ENCODE measurements around the gene MANBA.

Gene MANBA

DNA sequence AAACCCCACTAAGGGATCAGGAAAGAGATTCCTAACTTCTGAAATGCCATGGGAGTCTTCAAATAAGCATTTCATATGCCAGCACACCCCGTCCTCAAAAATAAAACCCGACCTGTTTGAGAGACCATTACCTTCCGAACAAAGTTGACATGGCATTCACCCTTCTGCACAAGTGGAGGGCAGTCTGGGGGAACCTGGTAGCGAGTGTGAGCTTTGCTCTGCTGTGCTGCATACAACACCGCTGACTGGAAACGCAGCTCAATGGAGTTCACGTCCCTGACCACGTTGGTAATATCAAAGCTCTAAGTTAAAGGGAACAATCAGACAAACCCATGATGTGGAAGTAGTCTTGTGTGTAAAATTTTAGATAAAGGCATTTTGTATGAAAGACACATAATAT, 38.0 kb downstream of the MANBA start:
- TF ChIP-seq EGR1 (IDR thresholded peaks at IDR 0.05) (no peak), TAF1 (IDR thresholded peaks at IDR 0.05; ENCODE audit: low read depth) (no peak), TEAD4 (IDR thresholded peaks at IDR 0.05) (no peak), TCF12 (IDR thresholded peaks at IDR 0.05; ENCODE audit: low read depth) (no peak), CREB1 (IDR thresholded peaks at IDR 0.05; ENCODE audit: low read depth) (no peak), NFIC (IDR thresholded peaks at IDR 0.05) (no peak), RAD21 (IDR thresholded peaks at IDR 0.05; ENCODE audit: low read depth) (no peak), ZBTB7A (IDR thresholded peaks at IDR 0.05; ENCODE audit: low read depth) (no peak), CEBPB (IDR thresholded peaks at IDR 0.05) (no peak)
- TF ChIP-seq, protein P1, sequence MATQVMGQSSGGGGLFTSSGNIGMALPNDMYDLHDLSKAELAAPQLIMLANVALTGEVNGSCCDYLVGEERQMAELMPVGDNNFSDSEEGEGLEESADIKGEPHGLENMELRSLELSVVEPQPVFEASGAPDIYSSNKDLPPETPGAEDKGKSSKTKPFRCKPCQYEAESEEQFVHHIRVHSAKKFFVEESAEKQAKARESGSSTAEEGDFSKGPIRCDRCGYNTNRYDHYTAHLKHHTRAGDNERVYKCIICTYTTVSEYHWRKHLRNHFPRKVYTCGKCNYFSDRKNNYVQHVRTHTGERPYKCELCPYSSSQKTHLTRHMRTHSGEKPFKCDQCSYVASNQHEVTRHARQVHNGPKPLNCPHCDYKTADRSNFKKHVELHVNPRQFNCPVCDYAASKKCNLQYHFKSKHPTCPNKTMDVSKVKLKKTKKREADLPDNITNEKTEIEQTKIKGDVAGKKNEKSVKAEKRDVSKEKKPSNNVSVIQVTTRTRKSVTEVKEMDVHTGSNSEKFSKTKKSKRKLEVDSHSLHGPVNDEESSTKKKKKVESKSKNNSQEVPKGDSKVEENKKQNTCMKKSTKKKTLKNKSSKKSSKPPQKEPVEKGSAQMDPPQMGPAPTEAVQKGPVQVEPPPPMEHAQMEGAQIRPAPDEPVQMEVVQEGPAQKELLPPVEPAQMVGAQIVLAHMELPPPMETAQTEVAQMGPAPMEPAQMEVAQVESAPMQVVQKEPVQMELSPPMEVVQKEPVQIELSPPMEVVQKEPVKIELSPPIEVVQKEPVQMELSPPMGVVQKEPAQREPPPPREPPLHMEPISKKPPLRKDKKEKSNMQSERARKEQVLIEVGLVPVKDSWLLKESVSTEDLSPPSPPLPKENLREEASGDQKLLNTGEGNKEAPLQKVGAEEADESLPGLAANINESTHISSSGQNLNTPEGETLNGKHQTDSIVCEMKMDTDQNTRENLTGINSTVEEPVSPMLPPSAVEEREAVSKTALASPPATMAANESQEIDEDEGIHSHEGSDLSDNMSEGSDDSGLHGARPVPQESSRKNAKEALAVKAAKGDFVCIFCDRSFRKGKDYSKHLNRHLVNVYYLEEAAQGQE (IDR thresholded peaks at IDR 0.05; ENCODE audit: low read depth), result no peak
- TF ChIP-seq, protein P2, sequence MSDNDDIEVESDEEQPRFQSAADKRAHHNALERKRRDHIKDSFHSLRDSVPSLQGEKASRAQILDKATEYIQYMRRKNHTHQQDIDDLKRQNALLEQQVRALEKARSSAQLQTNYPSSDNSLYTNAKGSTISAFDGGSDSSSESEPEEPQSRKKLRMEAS (IDR thresholded peaks at IDR 0.05), result no peak

DNA sequence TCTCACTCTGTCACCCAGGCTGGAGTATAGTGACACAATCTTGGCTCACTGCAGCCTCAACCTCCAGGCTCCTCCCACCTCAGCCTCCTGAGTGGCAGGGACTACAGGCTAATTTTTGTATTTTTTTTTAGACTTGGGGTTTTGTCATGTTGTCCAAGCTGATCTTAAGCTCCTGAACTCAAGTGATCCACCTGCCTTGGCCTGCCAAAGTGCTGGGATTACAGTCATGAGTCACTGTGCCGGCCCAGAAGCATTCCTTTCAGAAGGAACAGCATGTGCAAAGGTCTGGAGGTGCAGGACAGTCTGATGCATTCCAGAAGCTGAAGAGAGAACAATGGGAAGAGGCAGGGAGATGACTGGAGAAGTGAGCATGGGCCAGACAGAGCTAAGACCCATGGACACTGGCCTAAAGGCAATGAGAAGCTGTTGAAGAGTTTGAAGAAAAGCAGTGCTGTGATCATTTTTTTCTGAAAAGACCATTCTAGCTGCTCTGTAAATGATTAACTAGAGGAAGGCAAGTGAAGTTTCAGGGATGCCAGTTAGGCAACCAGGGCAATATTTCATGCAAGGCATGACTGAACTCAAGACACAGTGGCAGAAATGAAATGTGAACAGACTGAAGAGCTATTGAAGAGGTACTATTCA, 43.2 kb downstream of the MANBA start:
- TF ChIP-seq, protein P3, sequence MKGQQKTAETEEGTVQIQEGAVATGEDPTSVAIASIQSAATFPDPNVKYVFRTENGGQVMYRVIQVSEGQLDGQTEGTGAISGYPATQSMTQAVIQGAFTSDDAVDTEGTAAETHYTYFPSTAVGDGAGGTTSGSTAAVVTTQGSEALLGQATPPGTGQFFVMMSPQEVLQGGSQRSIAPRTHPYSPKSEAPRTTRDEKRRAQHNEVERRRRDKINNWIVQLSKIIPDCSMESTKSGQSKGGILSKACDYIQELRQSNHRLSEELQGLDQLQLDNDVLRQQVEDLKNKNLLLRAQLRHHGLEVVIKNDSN (IDR thresholded peaks at IDR 0.05), result no peak
- TF ChIP-seq EGR1 (IDR thresholded peaks at IDR 0.05) (no peak), YY1 (IDR thresholded peaks at IDR 0.05; ENCODE audit: low read depth) (no peak)
- TF ChIP-seq, protein P2 (IDR thresholded peaks at IDR 0.05), result no peak

DNA sequence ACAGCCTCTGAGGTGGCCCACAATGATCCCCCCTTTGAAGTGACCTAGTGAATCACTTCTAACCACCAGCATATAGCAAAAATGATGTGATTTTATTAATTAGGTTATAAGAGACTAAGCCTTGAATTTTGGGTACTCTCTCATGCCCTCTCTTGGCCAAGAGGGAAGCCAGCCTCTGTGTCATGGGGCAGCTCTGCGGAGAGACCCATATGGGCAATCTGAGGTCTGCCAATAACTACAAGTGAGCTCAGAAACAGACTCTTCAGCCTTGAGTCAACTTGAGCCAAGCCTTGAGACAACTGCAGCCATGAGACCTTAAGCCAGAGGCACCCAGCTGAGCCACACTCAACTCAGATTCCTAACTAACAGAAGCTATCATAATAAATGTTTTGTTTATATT, 45.7 kb downstream of the MANBA start:
- TF ChIP-seq YY1 (IDR thresholded peaks at IDR 0.05; ENCODE audit: low read depth) (no peak), TAF1 (IDR thresholded peaks at IDR 0.05; ENCODE audit: low read depth) (no peak)
- TF ChIP-seq, protein P1 (IDR thresholded peaks at IDR 0.05; ENCODE audit: low read depth), result no peak

DNA sequence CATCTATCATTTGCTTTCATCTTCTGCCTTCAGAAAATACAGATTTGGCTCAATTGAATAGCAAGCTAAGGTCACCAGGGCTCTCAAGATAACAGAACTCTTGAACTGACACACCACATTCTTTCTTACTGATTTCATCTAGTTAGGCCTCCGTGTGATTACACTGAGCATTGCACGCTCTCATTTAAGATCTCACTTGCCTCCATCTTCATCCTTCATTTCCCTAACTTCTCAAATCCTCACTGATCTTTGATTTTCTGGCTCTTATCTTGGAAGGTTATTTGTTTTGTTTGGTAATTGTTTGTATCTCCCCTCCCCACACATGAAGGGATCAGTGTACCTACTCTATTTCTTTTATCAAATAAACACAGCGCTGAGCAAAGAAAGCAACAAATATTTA, 47.7 kb downstream of the MANBA start:
- TF ChIP-seq, protein P2 (IDR thresholded peaks at IDR 0.05), result no peak
- TF ChIP-seq TAF1 (IDR thresholded peaks at IDR 0.05; ENCODE audit: low read depth) (no peak), ZBTB7A (IDR thresholded peaks at IDR 0.05; ENCODE audit: low read depth) (no peak), CEBPB (IDR thresholded peaks at IDR 0.05) (no peak), NFIC (IDR thresholded peaks at IDR 0.05) (no peak), RAD21 (IDR thresholded peaks at IDR 0.05; ENCODE audit: low read depth) (no peak)

DNA sequence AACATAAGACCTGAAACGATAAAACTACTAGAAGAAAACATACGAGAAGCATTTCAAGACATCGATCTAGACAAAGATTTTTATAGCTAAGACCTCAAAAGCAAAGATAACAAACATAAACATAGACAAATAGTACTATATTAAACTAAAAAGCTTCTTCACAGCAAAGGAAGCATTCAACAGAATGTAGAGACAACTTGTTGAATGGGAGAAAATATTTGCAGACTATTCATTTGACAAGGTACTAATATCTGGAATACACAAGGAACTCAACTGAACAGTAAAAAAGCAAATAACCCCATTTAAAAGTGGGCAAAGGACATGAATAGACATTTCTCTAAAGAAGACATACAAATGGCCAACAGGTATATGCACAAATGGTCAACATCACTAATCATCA, 49.8 kb downstream of the MANBA start:
- TF ChIP-seq CREB1 (IDR thresholded peaks at IDR 0.05; ENCODE audit: low read depth) (no peak), RAD21 (IDR thresholded peaks at IDR 0.05; ENCODE audit: low read depth) (no peak), CEBPB (IDR thresholded peaks at IDR 0.05) (no peak), EGR1 (IDR thresholded peaks at IDR 0.05) (no peak), FOXM1 (IDR thresholded peaks at IDR 0.05; ENCODE audit: borderline replicate concordance, low read depth) (no peak), YY1 (IDR thresholded peaks at IDR 0.05; ENCODE audit: low read depth) (no peak), TCF12 (IDR thresholded peaks at IDR 0.05; ENCODE audit: low read depth) (no peak), EP300 (IDR thresholded peaks at IDR 0.05; ENCODE audit: borderline replicate concordance) (no peak), ZBTB7A (IDR thresholded peaks at IDR 0.05; ENCODE audit: low read depth) (no peak), NFIC (IDR thresholded peaks at IDR 0.05) (no peak), TAF1 (IDR thresholded peaks at IDR 0.05; ENCODE audit: low read depth) (no peak)
- TF ChIP-seq, protein P3 (IDR thresholded peaks at IDR 0.05), result no peak
- TF ChIP-seq, protein P1 (IDR thresholded peaks at IDR 0.05; ENCODE audit: low read depth), result no peak
